Measurements from ENCODE around the gene CGB3.
"Not testable (repeated sequence)": the region's sequence is repeated elsewhere in the genome, so short reads cannot be mapped to it uniquely, and the experiment has no call there.

The CGB3 gene

GRCh38 chr19:49024233-49024632 lies at the start of gene CGB3:
CGB3 (minus strand) TSS chr19:49024333; CDS start chr19:49023971, 362 bp downstream.
- DNase-seq: not testable (repeated sequence)

GRCh38 chr19:49071860-49072547 lies 47.9 kb upstream of the CGB3 start:
- DNase-seq: no peak

GRCh38 chr19:49070416-49070815 lies 46.3 kb upstream of the CGB3 start:
- no peak for DNase-seq

- no peak for DNase-seq
Measured at GRCh38 chr19:49069026-49069425, 44.9 kb upstream of the CGB3 start.

GRCh38 chr19:49067554-49067953 lies 43.4 kb upstream of the CGB3 start:
- no peak for DNase-seq

GRCh38 chr19:49065905-49066512 lies 41.9 kb upstream of the CGB3 start:
- DNase-seq: no peak

GRCh38 chr19:49064768-49065611 lies 40.9 kb upstream of the CGB3 start, which contains the start of gene NTF4:
NTF4 (minus strand) TSS chr19:49064818; CDS start chr19:49061997, 2,821 bp downstream.
- peak; percentile 28 for DNase-seq

- no peak for DNase-seq
Measured at GRCh38 chr19:49064029-49064629, 40.0 kb upstream of the CGB3 start.

- DNase-seq: no peak
Measured at GRCh38 chr19:49061445-49061844, 37.3 kb upstream of the CGB3 start.

- no peak for DNase-seq
Measured at GRCh38 chr19:49061000-49061399, 36.9 kb upstream of the CGB3 start.

GRCh38 chr19:49059053-49059452 lies 34.9 kb upstream of the CGB3 start:
- DNase-seq: no peak

- DNase-seq: peak; percentile 43
Measured at GRCh38 chr19:49058562-49058961, 34.4 kb upstream of the CGB3 start.

- peak; percentile 84 for DNase-seq
Measured at GRCh38 chr19:49057636-49058234, 33.6 kb upstream of the CGB3 start, which contains the start of gene CGB7. CGB7 (minus strand) TSS chr19:49057749; CDS start chr19:49055375, 2,374 bp downstream.

- DNase-seq: not testable (repeated sequence)
Measured at GRCh38 chr19:49056902-49057596, 32.9 kb upstream of the CGB3 start.

- DNase-seq: peak; percentile 74
Measured at GRCh38 chr19:49056101-49056901, 32.2 kb upstream of the CGB3 start.

- peak; percentile 76 for DNase-seq
Measured at GRCh38 chr19:49050376-49051033, 26.4 kb upstream of the CGB3 start.

- DNase-seq: not testable (repeated sequence)
Measured at GRCh38 chr19:49049834-49050233, 25.7 kb upstream of the CGB3 start.

- not testable (repeated sequence) for DNase-seq
Measured at GRCh38 chr19:49049011-49049410, 24.9 kb upstream of the CGB3 start, which contains the start of gene CGB8. CGB8 (minus strand) TSS chr19:49049111; CDS start chr19:49048739, 372 bp downstream.

- DNase-seq: not testable (repeated sequence)
Measured at GRCh38 chr19:49043548-49043947, 19.4 kb upstream of the CGB3 start, which contains the start of gene CGB5. CGB5 (plus strand) TSS chr19:49043848; CDS start chr19:49044210, 362 bp downstream.

- not testable (repeated sequence) for DNase-seq
Measured at GRCh38 chr19:49042666-49043065, 18.5 kb upstream of the CGB3 start.
